ENCODE data around the gene C6orf136. TPM values are rescaled to one million over a fixed set of nuclear protein-coding genes. Genes with fewer than 3 reads are reported as not detected.

The C6orf136 gene
- total RNA-seq, 1 donor from 2014 or later: 57.3 TPM

- H3K27ac ChIP-seq (replicated peaks): peak overlapping the region; percentile 94
- peaks cover 86% of the 10 kb centered on the region for H3K4me1 ChIP-seq
- H3K9me3 ChIP-seq (replicated peaks): no peaks in the 10 kb centered on the region
- H3K4me3 ChIP-seq: peak overlapping the region; percentile 94
- H3K36me3 ChIP-seq: peaks cover 20% of the 10 kb centered on the region
- no peak for TF ChIP-seq CTCF (IDR thresholded peaks at IDR 0.05; ENCODE audit: borderline replicate concordance)
- DNase-seq: no peak
- no peaks in the 10 kb centered on the region for H3K27me3 ChIP-seq (ENCODE audit: low read depth)
- intact Hi-C loops (cut with micrococcal nuclease): no loop called here
Observed at GRCh38 chr6:30614044-30614842, 32.7 kb upstream of the C6orf136 start.

- intact Hi-C loops (cut with micrococcal nuclease): no loop called here
- Histone ChIP-seq H3K9me3 (replicated peaks) (no peaks in the 10 kb centered on the region), H3K27me3 (ENCODE audit: low read depth) (no peaks in the 10 kb centered on the region), H3K4me1 (peaks cover 85% of the 10 kb centered on the region), H3K4me3 (peak overlapping the region; percentile 94), H3K27ac (replicated peaks) (peak overlapping the region; percentile 94), H3K36me3 (peaks cover 22% of the 10 kb centered on the region)
- peak; percentile 71 for DNase-seq
- no peak for TF ChIP-seq CTCF (IDR thresholded peaks at IDR 0.05; ENCODE audit: borderline replicate concordance)
Observed at GRCh38 chr6:30614843-30615218, 32.1 kb upstream of the C6orf136 start.

GRCh38 chr6:30615219-30615957 lies 31.5 kb upstream of the C6orf136 start:
- intact Hi-C loops (cut with micrococcal nuclease): no loop called here
- no peaks in the 10 kb centered on the region for H3K9me3 ChIP-seq (replicated peaks)
- no peak for DNase-seq
- peaks cover 80% of the 10 kb centered on the region for H3K4me1 ChIP-seq
- peak overlapping the region; percentile 94 for H3K4me3 ChIP-seq
- peaks cover 27% of the 10 kb centered on the region for H3K36me3 ChIP-seq
- H3K27me3 ChIP-seq (ENCODE audit: low read depth): no peaks in the 10 kb centered on the region
- TF ChIP-seq CTCF (IDR thresholded peaks at IDR 0.05; ENCODE audit: borderline replicate concordance): no peak
- H3K27ac ChIP-seq (replicated peaks): peak overlapping the region; percentile 94

- H3K27ac ChIP-seq (replicated peaks): peak overlapping the region; percentile 94
- no peaks in the 10 kb centered on the region for H3K27me3 ChIP-seq (ENCODE audit: low read depth)
- H3K4me1 ChIP-seq: peaks cover 72% of the 10 kb centered on the region
- peak overlapping the region; percentile 94 for H3K4me3 ChIP-seq
- intact Hi-C loops (cut with micrococcal nuclease): no loop called here
- no peak for DNase-seq
- TF ChIP-seq CTCF (IDR thresholded peaks at IDR 0.05; ENCODE audit: borderline replicate concordance): no peak
- peaks cover 35% of the 10 kb centered on the region for H3K36me3 ChIP-seq
- H3K9me3 ChIP-seq (replicated peaks): no peaks in the 10 kb centered on the region
Observed at GRCh38 chr6:30615958-30616810, 30.7 kb upstream of the C6orf136 start.
